Muscle layer of duodenum (tissue), 2 donors: ENCODE results near the gene OR6M1.

Experiments
- H3K27ac ChIP-seq: one replicate; pipeline ENCODE4 v1.7.0; 2013; ENCODE audit warnings: mild to moderate bottlenecking, low read length
- H3K27me3 ChIP-seq: one replicate; pipeline ENCODE4 v1.7.0; 2013; ENCODE audit warnings: low read depth, mild to moderate bottlenecking, control low read depth, low read length
- H3K36me3 ChIP-seq, 2 donors: one replicate each; pipeline ENCODE4 v1.7.0; 2013; ENCODE audit warnings: low read length in 2 of 2, control low read depth in 1 of 2, mild to moderate bottlenecking in 1 of 2; ENCODE audit not compliant: insufficient read depth in 2 of 2, control insufficient read depth in 1 of 2
- H3K4me1 ChIP-seq, 2 donors: one replicate each; pipeline ENCODE4 v1.7.0; 2013; ENCODE audit warnings: low read length in 2 of 2, mild to moderate bottlenecking in 2 of 2, control low read depth in 1 of 2, moderate library complexity in 1 of 2; ENCODE audit not compliant: insufficient read depth in 2 of 2, control insufficient read depth in 1 of 2
- H3K4me3 ChIP-seq, 2 donors: one replicate each; pipeline ENCODE4 v1.7.0; 2013; ENCODE audit warnings: low read length in 2 of 2, low read depth in 1 of 2, mild to moderate bottlenecking in 1 of 2
- H3K9me3 ChIP-seq, 2 donors: one replicate each; pipeline ENCODE4 v1.7.0; 2013; ENCODE audit warnings: low read length in 2 of 2, control low read depth in 1 of 2, mild to moderate bottlenecking in 1 of 2; ENCODE audit not compliant: control insufficient read depth in 1 of 2
- donor health status: healthy.

Gene OR6M1

GRCh38 chr11:123775715-123776549 lies 30.2 kb downstream of the OR6M1 start:
- Histone ChIP-seq H3K4me1 (no peaks in the 10 kb centered on the region), H3K4me3 (no peak overlapping the region), H3K27me3 (no peaks in the 10 kb centered on the region), H3K36me3 (no peaks in the 10 kb centered on the region), H3K9me3 (no peaks in the 10 kb centered on the region), H3K27ac (no peak overlapping the region)

GRCh38 chr11:123775289-123775688 lies 30.9 kb downstream of the OR6M1 start:
- Histone ChIP-seq H3K27ac (no peak overlapping the region), H3K9me3 (no peaks in the 10 kb centered on the region), H3K27me3 (no peaks in the 10 kb centered on the region), H3K36me3 (no peaks in the 10 kb centered on the region), H3K4me1 (no peaks in the 10 kb centered on the region), H3K4me3 (no peak overlapping the region)

GRCh38 chr11:123773959-123774358 lies 32.2 kb downstream of the OR6M1 start:
- Histone ChIP-seq H3K36me3 (no peaks in the 10 kb centered on the region), H3K27ac (no peak overlapping the region)

GRCh38 chr11:123773026-123773425 lies 33.1 kb downstream of the OR6M1 start:
- Histone ChIP-seq H3K36me3 (no peaks in the 10 kb centered on the region), H3K4me1 (no peaks in the 10 kb centered on the region), H3K27ac (no peak overlapping the region), H3K4me3 (no peak overlapping the region), H3K9me3 (no peaks in the 10 kb centered on the region), H3K27me3 (no peaks in the 10 kb centered on the region)

More at GRCh38 chr11:123773959-123774358, 32.2 kb downstream of the OR6M1 start:
- no peaks in the 10 kb centered on the region for H3K27me3 ChIP-seq
- H3K4me1 ChIP-seq = no peaks in the 10 kb centered on the region
- H3K9me3 ChIP-seq = no peaks in the 10 kb centered on the region
- H3K4me3 ChIP-seq = no peak overlapping the region

GRCh38 chr11:123771664-123772063 lies 34.5 kb downstream of the OR6M1 start:
- no peak overlapping the region for H3K27ac ChIP-seq
- H3K4me1 ChIP-seq = no peaks in the 10 kb centered on the region
- no peaks in the 10 kb centered on the region for H3K27me3 ChIP-seq
- H3K36me3 ChIP-seq = no peaks in the 10 kb centered on the region
- H3K9me3 ChIP-seq = no peaks in the 10 kb centered on the region
- no peak overlapping the region for H3K4me3 ChIP-seq

GRCh38 chr11:123770712-123771111 lies 35.4 kb downstream of the OR6M1 start:
- Histone ChIP-seq H3K9me3 (no peaks in the 10 kb centered on the region), H3K4me3 (no peak overlapping the region), H3K36me3 (no peaks in the 10 kb centered on the region), H3K27me3 (no peaks in the 10 kb centered on the region), H3K27ac (no peak overlapping the region), H3K4me1 (no peaks in the 10 kb centered on the region)

GRCh38 chr11:123765601-123766000 lies 40.5 kb downstream of the OR6M1 start:
- H3K27me3 ChIP-seq = no peaks in the 10 kb centered on the region
- H3K9me3 ChIP-seq = peaks cover 10 to 14% of the 10 kb centered on the region in 2 donors
- no peaks in the 10 kb centered on the region for H3K4me1 ChIP-seq
- no peak overlapping the region for H3K27ac ChIP-seq
- no peaks in the 10 kb centered on the region for H3K36me3 ChIP-seq
- no peak overlapping the region for H3K4me3 ChIP-seq

GRCh38 chr11:123762422-123762821 lies 43.7 kb downstream of the OR6M1 start:
- Histone ChIP-seq H3K4me1 (no peaks in the 10 kb centered on the region), H3K4me3 (no peak overlapping the region), H3K27me3 (no peaks in the 10 kb centered on the region), H3K9me3 (peaks cover 10 to 14% of the 10 kb centered on the region in 2 donors), H3K36me3 (no peaks in the 10 kb centered on the region), H3K27ac (no peak overlapping the region)

GRCh38 chr11:123760894-123761293 lies 45.3 kb downstream of the OR6M1 start:
- no peaks in the 10 kb centered on the region for H3K4me1 ChIP-seq
- H3K4me3 ChIP-seq = no peak overlapping the region
- H3K27ac ChIP-seq = no peak overlapping the region
- H3K27me3 ChIP-seq = no peaks in the 10 kb centered on the region
- peaks cover 10 to 14% of the 10 kb centered on the region in 2 donors for H3K9me3 ChIP-seq
- H3K36me3 ChIP-seq = no peaks in the 10 kb centered on the region

GRCh38 chr11:123757976-123758375 lies 48.2 kb downstream of the OR6M1 start:
- Histone ChIP-seq H3K4me1 (no peaks in the 10 kb centered on the region), H3K27me3 (no peaks in the 10 kb centered on the region), H3K9me3 (peaks cover 10 to 14% of the 10 kb centered on the region in 2 donors), H3K4me3 (no peak overlapping the region), H3K27ac (no peak overlapping the region), H3K36me3 (no peaks in the 10 kb centered on the region)

- H3K4me1 ChIP-seq = no peaks in the 10 kb centered on the region
- H3K27ac ChIP-seq = no peak overlapping the region
- H3K27me3 ChIP-seq = no peaks in the 10 kb centered on the region
- no peaks in the 10 kb centered on the region for H3K9me3 ChIP-seq
- no peaks in the 10 kb centered on the region for H3K36me3 ChIP-seq
- no peak overlapping the region for H3K4me3 ChIP-seq
Measured at GRCh38 chr11:123755813-123756212, 50.3 kb downstream of the OR6M1 start.
